ENCODE measurements around the gene MX1. TPM values are rescaled to one million over a fixed set of nuclear protein-coding genes. Genes with fewer than 3 reads are reported as not detected.

Gene MX1
- total and polyA plus RNA-seq, 2 of the 13 experiments (the other 11 are each of a cell fraction or from before 2014, with no cell fraction given), result 2.6 to 5.8 TPM

DNA sequence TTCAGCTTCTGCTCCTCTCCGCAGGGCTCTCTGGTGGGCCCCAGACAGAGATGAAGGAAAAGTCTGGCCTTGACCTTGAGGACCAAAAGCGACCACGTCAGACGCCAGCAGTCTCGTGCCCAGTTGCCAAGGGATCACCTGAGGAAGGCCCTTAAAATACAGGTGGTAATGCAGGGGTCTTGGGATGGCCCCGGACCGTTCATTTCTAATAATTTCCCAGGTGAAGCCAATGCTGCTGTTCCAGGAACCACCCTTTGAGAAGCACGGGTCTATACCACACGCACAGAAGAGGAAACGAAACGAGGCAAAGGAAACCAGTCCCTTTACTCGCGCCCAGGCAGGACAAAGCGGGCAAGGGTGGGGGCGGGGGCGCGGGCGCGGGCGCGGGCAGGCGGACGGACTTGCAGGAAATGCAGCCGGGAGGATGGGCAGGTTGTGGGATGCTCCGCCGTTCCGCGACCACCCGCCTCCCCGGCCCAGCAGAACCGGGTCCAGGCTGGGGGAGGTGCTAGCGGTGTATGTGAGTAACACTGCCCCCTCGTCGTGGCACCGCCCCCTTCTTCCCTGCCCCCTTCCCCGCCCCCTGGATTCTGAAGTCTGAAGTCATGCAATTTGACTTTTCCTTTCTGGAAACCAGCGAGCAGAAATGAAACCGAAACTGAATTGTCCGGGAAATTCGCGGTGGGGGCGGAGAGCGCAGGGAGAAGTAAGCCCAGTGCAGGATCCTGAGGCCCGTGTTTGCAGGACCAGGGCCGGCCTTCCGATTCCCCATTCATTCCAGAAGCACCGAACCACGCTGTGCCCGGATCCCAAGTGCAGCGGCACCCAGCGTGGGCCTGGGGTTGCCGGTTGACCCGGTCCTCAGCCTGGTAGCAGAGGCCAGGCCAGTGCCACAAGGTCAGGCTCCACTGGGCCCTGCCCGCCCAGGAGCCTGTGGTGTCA is 5.8 kb upstream of the MX1 start (continued):
- TF ChIP-seq, protein P1, sequence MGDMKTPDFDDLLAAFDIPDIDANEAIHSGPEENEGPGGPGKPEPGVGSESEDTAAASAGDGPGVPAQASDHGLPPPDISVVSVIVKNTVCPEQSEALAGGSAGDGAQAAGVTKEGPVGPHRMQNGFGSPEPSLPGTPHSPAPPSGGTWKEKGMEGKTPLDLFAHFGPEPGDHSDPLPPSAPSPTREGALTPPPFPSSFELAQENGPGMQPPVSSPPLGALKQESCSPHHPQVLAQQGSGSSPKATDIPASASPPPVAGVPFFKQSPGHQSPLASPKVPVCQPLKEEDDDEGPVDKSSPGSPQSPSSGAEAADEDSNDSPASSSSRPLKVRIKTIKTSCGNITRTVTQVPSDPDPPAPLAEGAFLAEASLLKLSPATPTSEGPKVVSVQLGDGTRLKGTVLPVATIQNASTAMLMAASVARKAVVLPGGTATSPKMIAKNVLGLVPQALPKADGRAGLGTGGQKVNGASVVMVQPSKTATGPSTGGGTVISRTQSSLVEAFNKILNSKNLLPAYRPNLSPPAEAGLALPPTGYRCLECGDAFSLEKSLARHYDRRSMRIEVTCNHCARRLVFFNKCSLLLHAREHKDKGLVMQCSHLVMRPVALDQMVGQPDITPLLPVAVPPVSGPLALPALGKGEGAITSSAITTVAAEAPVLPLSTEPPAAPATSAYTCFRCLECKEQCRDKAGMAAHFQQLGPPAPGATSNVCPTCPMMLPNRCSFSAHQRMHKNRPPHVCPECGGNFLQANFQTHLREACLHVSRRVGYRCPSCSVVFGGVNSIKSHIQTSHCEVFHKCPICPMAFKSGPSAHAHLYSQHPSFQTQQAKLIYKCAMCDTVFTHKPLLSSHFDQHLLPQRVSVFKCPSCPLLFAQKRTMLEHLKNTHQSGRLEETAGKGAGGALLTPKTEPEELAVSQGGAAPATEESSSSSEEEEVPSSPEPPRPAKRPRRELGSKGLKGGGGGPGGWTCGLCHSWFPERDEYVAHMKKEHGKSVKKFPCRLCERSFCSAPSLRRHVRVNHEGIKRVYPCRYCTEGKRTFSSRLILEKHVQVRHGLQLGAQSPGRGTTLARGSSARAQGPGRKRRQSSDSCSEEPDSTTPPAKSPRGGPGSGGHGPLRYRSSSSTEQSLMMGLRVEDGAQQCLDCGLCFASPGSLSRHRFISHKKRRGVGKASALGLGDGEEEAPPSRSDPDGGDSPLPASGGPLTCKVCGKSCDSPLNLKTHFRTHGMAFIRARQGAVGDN (CRISPR knock-in tag; IDR thresholded peaks at IDR 0.05), result peak; percentile 80
- TF ChIP-seq, protein P2, sequence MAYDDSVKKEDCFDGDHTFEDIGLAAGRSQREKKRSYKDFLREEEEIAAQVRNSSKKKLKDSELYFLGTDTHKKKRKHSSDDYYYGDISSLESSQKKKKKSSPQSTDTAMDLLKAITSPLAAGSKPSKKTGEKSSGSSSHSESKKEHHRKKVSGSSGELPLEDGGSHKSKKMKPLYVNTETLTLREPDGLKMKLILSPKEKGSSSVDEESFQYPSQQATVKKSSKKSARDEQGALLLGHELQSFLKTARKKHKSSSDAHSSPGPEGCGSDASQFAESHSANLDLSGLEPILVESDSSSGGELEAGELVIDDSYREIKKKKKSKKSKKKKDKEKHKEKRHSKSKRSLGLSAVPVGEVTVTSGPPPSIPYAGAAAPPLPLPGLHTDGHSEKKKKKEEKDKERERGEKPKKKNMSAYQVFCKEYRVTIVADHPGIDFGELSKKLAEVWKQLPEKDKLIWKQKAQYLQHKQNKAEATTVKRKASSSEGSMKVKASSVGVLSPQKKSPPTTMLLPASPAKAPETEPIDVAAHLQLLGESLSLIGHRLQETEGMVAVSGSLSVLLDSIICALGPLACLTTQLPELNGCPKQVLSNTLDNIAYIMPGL (CRISPR knock-in tag; IDR thresholded peaks at IDR 0.05; ENCODE audit: borderline replicate concordance in 1 of 2, low read depth in 1 of 2), result peak in 1 of 2 experiments; percentile 51; a peak in 1 of 4 replicates
- TF ChIP-seq MAFF (IDR thresholded peaks at IDR 0.05; ENCODE audit: low read depth, low read length) (no peak), XRCC5 (optimal IDR thresholded peaks at IDR 0.05; ENCODE audit: low read length) (no peak), AGO1 (IDR thresholded peaks at IDR 0.05; ENCODE audit: low read depth, low read length, poor library complexity, severe bottlenecking) (no peak), ZEB1 (IDR thresholded peaks at IDR 0.05; ENCODE audit: insufficient replicate concordance, low read depth) (no peak), ZNF709 (CRISPR knock-in tag; IDR thresholded peaks at IDR 0.05) (no peak), ZNF557 (CRISPR knock-in tag; IDR thresholded peaks at IDR 0.05) (no peak), HNRNPK (IDR thresholded peaks at IDR 0.05; ENCODE audit: low read depth, low read length, poor library complexity, severe bottlenecking) (no peak), HNF4G (IDR thresholded peaks at IDR 0.05; ENCODE audit: borderline replicate concordance, low read depth, low read length) (no peak), HNF4G (CRISPR knock-in tag; IDR thresholded peaks at IDR 0.05; ENCODE audit: borderline replicate concordance, low read depth) (no peak)
- TF ChIP-seq, protein P3, sequence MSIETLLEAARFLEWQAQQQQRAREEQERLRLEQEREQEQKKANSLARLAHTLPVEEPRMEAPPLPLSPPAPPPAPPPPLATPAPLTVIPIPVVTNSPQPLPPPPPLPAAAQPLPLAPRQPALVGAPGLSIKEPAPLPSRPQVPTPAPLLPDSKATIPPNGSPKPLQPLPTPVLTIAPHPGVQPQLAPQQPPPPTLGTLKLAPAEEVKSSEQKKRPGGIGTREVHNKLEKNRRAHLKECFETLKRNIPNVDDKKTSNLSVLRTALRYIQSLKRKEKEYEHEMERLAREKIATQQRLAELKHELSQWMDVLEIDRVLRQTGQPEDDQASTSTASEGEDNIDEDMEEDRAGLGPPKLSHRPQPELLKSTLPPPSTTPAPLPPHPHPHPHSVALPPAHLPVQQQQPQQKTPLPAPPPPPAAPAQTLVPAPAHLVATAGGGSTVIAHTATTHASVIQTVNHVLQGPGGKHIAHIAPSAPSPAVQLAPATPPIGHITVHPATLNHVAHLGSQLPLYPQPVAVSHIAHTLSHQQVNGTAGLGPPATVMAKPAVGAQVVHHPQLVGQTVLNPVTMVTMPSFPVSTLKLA (IDR thresholded peaks at IDR 0.05), result no peak
- TF ChIP-seq, protein P4, sequence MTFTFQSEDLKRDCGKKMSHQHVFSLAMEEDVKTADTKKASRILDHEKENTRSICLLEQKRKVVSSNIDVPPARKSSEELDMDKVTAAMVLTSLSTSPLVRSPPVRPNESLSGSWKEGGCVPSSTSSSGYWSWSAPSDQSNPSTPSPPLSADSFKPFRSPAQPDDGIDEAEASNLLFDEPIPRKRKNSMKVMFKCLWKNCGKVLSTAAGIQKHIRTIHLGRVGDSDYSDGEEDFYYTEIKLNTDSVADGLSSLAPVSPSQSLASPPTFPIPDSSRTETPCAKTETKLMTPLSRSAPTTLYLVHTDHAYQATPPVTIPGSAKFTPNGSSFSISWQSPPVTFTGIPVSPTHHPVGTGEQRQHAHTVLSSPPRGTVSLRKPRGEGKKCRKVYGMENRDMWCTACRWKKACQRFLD (CRISPR knock-in tag; IDR thresholded peaks at IDR 0.05; ENCODE audit: borderline replicate concordance), result 0 out of 2 replicates have a peak, but pooled peaks have one; percentile 7
- TF ChIP-seq, protein P5, sequence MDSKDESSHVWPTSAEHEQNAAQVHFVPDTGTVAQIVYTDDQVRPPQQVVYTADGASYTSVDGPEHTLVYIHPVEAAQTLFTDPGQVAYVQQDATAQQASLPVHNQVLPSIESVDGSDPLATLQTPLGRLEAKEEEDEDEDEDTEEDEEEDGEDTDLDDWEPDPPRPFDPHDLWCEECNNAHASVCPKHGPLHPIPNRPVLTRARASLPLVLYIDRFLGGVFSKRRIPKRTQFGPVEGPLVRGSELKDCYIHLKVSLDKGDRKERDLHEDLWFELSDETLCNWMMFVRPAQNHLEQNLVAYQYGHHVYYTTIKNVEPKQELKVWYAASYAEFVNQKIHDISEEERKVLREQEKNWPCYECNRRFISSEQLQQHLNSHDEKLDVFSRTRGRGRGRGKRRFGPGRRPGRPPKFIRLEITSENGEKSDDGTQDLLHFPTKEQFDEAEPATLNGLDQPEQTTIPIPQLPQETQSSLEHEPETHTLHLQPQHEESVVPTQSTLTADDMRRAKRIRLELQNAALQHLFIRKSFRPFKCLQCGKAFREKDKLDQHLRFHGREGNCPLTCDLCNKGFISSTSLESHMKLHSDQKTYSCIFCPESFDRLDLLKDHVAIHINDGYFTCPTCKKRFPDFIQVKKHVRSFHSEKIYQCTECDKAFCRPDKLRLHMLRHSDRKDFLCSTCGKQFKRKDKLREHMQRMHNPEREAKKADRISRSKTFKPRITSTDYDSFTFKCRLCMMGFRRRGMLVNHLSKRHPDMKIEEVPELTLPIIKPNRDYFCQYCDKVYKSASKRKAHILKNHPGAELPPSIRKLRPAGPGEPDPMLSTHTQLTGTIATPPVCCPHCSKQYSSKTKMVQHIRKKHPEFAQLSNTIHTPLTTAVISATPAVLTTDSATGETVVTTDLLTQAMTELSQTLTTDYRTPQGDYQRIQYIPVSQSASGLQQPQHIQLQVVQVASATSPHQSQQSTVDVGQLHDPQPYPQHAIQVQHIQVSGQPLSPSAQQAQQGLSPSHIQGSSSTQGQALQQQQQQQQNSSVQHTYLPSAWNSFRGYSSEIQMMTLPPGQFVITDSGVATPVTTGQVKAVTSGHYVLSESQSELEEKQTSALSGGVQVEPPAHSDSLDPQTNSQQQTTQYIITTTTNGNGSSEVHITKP (CRISPR knock-in tag; IDR thresholded peaks at IDR 0.05; ENCODE audit: low read depth), result no peak

Measured in HepG2 (cell line).